PC-9 (cell line): Measurements from ENCODE around the gene PAIP2. TPM values are rescaled to one million over a fixed set of nuclear protein-coding genes. Genes with fewer than 3 reads are reported as not detected.

Experiments used
- BruUV-seq: library from RNA; stranded (reverse); fragments of 400-500 nt; replicated peaks from 2 replicates; lab custom pipeline; 2021; lab: Mats Ljungman, UMichigan
- CTCF ChIA-PET: fragments of 300-600 bp; sonication (Branson Sonifier 250); formaldehyde crosslinking; loops from one replicate; lab custom pipeline; 2022; ENCODE audit warnings: antibody characterized with exemption; lab: Charles Lee
- POLR2A ChIA-PET: fragments of 300-600 bp; sonication (Branson Sonifier 250); formaldehyde crosslinking; loops from one replicate; lab custom pipeline; 2022; ENCODE audit warnings: antibody characterized with exemption; ENCODE audit not compliant: unreplicated experiment; lab: Charles Lee
- DNase-seq, 2 experiments: peaks; one replicate each; pipeline versions ENCODE4 v3.0.0 to v3.0.0-alpha.2; 2015 to 2022; ENCODE audit warnings: mixed read lengths in 1 of 2
- H2AFZ ChIP-seq: fragments of 200-600 bp; sonication (generic); 2 replicates; pipeline ENCODE4 v1.8.1; 2017; ENCODE audit warnings: antibody characterized with exemption
- H3F3A ChIP-seq: fragments of 200-600 bp; sonication (generic); 2 replicates; pipeline ENCODE4 v1.8.1; 2017; ENCODE audit warnings: antibody characterized with exemption, mild to moderate bottlenecking, low read depth; ENCODE audit not compliant: insufficient read depth
- H3K27ac ChIP-seq: fragments of 200-600 bp; sonication (generic); 2 replicates; pipeline ENCODE4 v1.6.1; 2016; ENCODE audit warnings: mixed run types
- H3K27me3 ChIP-seq: fragments of 200-600 bp; sonication (generic); 2 replicates; pipeline ENCODE4 v1.6.1; 2016; ENCODE audit warnings: low read depth, mixed run types; ENCODE audit not compliant: insufficient read depth
- H3K36me3 ChIP-seq: fragments of 200-600 bp; sonication (generic); 2 replicates; pipeline ENCODE4 v1.6.1; 2016; ENCODE audit warnings: low read depth, mixed run types
- H3K4me1 ChIP-seq: fragments of 200-600 bp; sonication (generic); replicated peaks from 2 replicates; pipeline ENCODE4 v1.6.1; 2016; ENCODE audit warnings: mixed run types; ENCODE audit not compliant: insufficient read depth
- H3K4me2 ChIP-seq: fragments of 200-600 bp; sonication (generic); 2 replicates; pipeline ENCODE4 v1.6.1; 2017; ENCODE audit warnings: mixed run types
- H3K4me3 ChIP-seq: fragments of 200-600 bp; sonication (generic); 2 replicates; pipeline ENCODE4 v1.6.1; 2016; ENCODE audit warnings: mixed run types
- H3K79me2 ChIP-seq: fragments of 200-600 bp; sonication (generic); 2 replicates; pipeline ENCODE4 v1.6.1; 2017; ENCODE audit warnings: low read depth, mixed run types
- H3K9me2 ChIP-seq: fragments of 200-600 bp; sonication (generic); 2 replicates; pipeline ENCODE4 v1.8.1; 2017; ENCODE audit warnings: mild to moderate bottlenecking; ENCODE audit not compliant: insufficient read depth
- H3K9me3 ChIP-seq: fragments of 200-600 bp; sonication (generic); 2 replicates; pipeline ENCODE4 v1.8.1; 2016; ENCODE audit warnings: low read depth; ENCODE audit not compliant: insufficient read depth
- H4K20me1 ChIP-seq: fragments of 200-600 bp; sonication (generic); 2 replicates; pipeline ENCODE4 v1.8.1; 2017; ENCODE audit not compliant: insufficient read depth
- CTCF ChIP-seq: fragments of 200-600 bp; sonication (generic); conservative IDR thresholded peaks from 2 replicates; pipeline ENCODE4 v1.6.1; 2017; ENCODE audit warnings: mixed run types, antibody characterized with exemption, mild to moderate bottlenecking, moderate library complexity
- EZH2 ChIP-seq: fragments of 200-600 bp; sonication (generic); IDR thresholded peaks from 2 replicates; pipeline ENCODE4 v1.8.0; 2017; ENCODE audit warnings: antibody characterized with exemption, low read depth
- intact Hi-C: fragments of 100-400 bp; cut with micrococcal nuclease; formaldehyde crosslinking; loops from one replicate; pipeline ENCODE4 v1.10.0; 2022; ENCODE audit not compliant: unreplicated experiment
- total RNA-seq: library from RNA; stranded (reverse); gene quantifications from 2 replicates; pipeline ENCODE4 v1.2.3, GENCODE V29; 2021

The PAIP2 gene
- total RNA-seq, 1 experiment from 2014 or later, result 90.5 TPM

- Histone ChIP-seq H3K27ac (no peak overlapping the region), H3K79me2 (no peaks in the 10 kb centered on the region), H3K4me1 (peaks cover 49% of the 10 kb centered on the region), H2AFZ (no peak overlapping the region), H3K36me3 (no peaks in the 10 kb centered on the region), H3K9me2 (no peaks in the 10 kb centered on the region), H4K20me1 (no peaks in the 10 kb centered on the region), H3F3A (peaks cover 30% of the 10 kb centered on the region), H3K9me3 (no peaks in the 10 kb centered on the region), H3K4me3 (no peak overlapping the region), H3K27me3 (no peaks in the 10 kb centered on the region), H3K4me2 (peak overlapping the region; percentile 55; the same call in 1 of the 2 replicates)
- peak in 1 of 2 experiments; percentile 38 for DNase-seq
- ChIA-PET CTCF (interaction anchor here (1.2 kb wide), 1 partner anchor 1013 kb away, joined by 5 read pairs; no protein-coding TSS in a partner anchor), POLR2A (no interaction called here)
- TF ChIP-seq EZH2, result no peak
- TF ChIP-seq CTCF, result no peak
- no TSS peak for BruUV-seq
- intact Hi-C loops, result no loop called here
Observed at GRCh38 chr5:139383993-139384590, 42.4 kb downstream of the PAIP2 start.

- peaks cover 49% of the 10 kb centered on the region for H3K4me1 ChIP-seq
- TF ChIP-seq CTCF (no peak), EZH2 (no peak)
- no peaks in the 10 kb centered on the region for H3K36me3 ChIP-seq
- POLR2A ChIA-PET, result no interaction called here
- peak overlapping the region; percentile 55 for H3K4me2 ChIP-seq
- intact Hi-C loops, result no loop called here
- H2AFZ ChIP-seq, result no peak overlapping the region
- H4K20me1 ChIP-seq, result no peaks in the 10 kb centered on the region
- H3K27ac ChIP-seq, result no peak overlapping the region
- H3F3A ChIP-seq, result peaks cover 30% of the 10 kb centered on the region
- H3K79me2 ChIP-seq, result no peaks in the 10 kb centered on the region
- no TSS peak for BruUV-seq
- CTCF ChIA-PET, result interaction anchor here (1.2 kb wide), 1 partner anchor 1014 kb away, joined by 5 read pairs; no protein-coding TSS in a partner anchor
- DNase-seq, result no peak
- no peaks in the 10 kb centered on the region for H3K27me3 ChIP-seq
- no peaks in the 10 kb centered on the region for H3K9me2 ChIP-seq
- H3K9me3 ChIP-seq, result no peaks in the 10 kb centered on the region
- no peak overlapping the region for H3K4me3 ChIP-seq
Observed at GRCh38 chr5:139384591-139385051, 43.0 kb downstream of the PAIP2 start.

GRCh38 chr5:139385061-139386049 lies 43.7 kb downstream of the PAIP2 start:
- Histone ChIP-seq H3F3A (peaks cover 32% of the 10 kb centered on the region), H4K20me1 (no peaks in the 10 kb centered on the region), H2AFZ (no peak overlapping the region), H3K36me3 (no peaks in the 10 kb centered on the region), H3K79me2 (no peaks in the 10 kb centered on the region), H3K27ac (no peak overlapping the region), H3K4me2 (peak overlapping the region; percentile 55), H3K4me3 (no peak overlapping the region), H3K9me3 (no peaks in the 10 kb centered on the region), H3K27me3 (no peaks in the 10 kb centered on the region), H3K9me2 (no peaks in the 10 kb centered on the region), H3K4me1 (peaks cover 55% of the 10 kb centered on the region)
- POLR2A ChIA-PET, result no interaction called here
- TF ChIP-seq EZH2 (no peak), CTCF (no peak)
- BruUV-seq, result no TSS peak
- DNase-seq, result peak in 1 of 2 experiments; percentile 47
- CTCF ChIA-PET, result interaction anchor here (0.7 to 1.2 kb wide), 2 partner anchors 378 to 1015 kb away, joined by 3 to 5 read pairs; no protein-coding TSS in a partner anchor
- intact Hi-C loops, result no loop called here
